HepG2 (cell line): Measurements from ENCODE around the gene PRADC1. TPM values are rescaled to one million over a fixed set of nuclear protein-coding genes. Genes with fewer than 3 reads are reported as not detected.
A peak's percentile ranks its signal among the peaks of the same experiment; 100 is the strongest.

Source experiments
- NFE2 ChIP-seq: sonication (generic); formaldehyde crosslinking; IDR thresholded peaks from 2 replicates; pipeline ENCODE4 v1.4.0; 2020; ENCODE audit warnings: missing genetic modification reagents
- NR2F6 ChIP-seq, 2 experiments: IDR thresholded peaks; 2 replicates each; pipeline ENCODE4 v1.6.1; 2016; ENCODE audit warnings: antibody characterized with exemption in 1 of 2, mild to moderate bottlenecking in 1 of 2
- TAF15 ChIP-seq: fragments of 200-400 bp; formaldehyde crosslinking; IDR thresholded peaks from one replicate; pipeline ENCODE4 v1.6.1; 2018; ENCODE audit warnings: mild to moderate bottlenecking, low read depth, low read length; ENCODE audit not compliant: poor library complexity, severe bottlenecking
- ZBTB40 ChIP-seq, 2 experiments: fragments of 450-650 bp in 1 of 2; sonication (generic) in 1 of 2; formaldehyde crosslinking in 1 of 2; IDR thresholded peaks; 2 replicates each; pipeline versions ENCODE4 v1.6.1 to v1.8.0; 2016 to 2022; ENCODE audit warnings: antibody characterized with exemption in 1 of 2, mild to moderate bottlenecking in 1 of 2, missing genetic modification reagents in 1 of 2
- ZNF761 ChIP-seq: sonication (generic); formaldehyde crosslinking; conservative IDR thresholded peaks from 2 replicates; pipeline ENCODE4 v1.4.0; 2020; ENCODE audit warnings: mild to moderate bottlenecking, missing genetic modification reagents
- polyA plus RNA-seq, 8 experiments: library from polyadenylated mRNA; depleted of rRNA in 3 of 8; stranded (reverse) in 7 of 8; unstranded in 1 of 8; fragments of >200 nt; fragmentation: Illumina TruSeq in 4 of 8; extraction: Trizol in 4 of 8; gene quantifications; 2 replicates each; pipeline versions ENCODE4 v1.2.1 to v1.2.3, GENCODE V29; 2011 to 2016; ENCODE audit warnings: low read depth in 4 of 8, missing spikeins in 1 of 8, mixed read lengths in 1 of 8; ENCODE audit not compliant: insufficient read depth in 1 of 8
- total RNA-seq, 5 experiments: library from RNA; depleted of rRNA; stranded (reverse); fragments of >200 nt; fragmentation: Illumina TruSeq; extraction: Trizol; gene quantifications; 2 replicates each; pipeline ENCODE4 v1.2.3, GENCODE V29; 2016; ENCODE audit warnings: low read depth in 1 of 5
- TF ChIP-seq, protein P1 (sequence below): sonication (generic); formaldehyde crosslinking; IDR thresholded peaks from 2 replicates; pipeline ENCODE4 v1.5.0; 2020; ENCODE audit warnings: mild to moderate bottlenecking, missing genetic modification reagents, borderline replicate concordance
- TF ChIP-seq, protein P2 (sequence below): IDR thresholded peaks from 2 replicates; pipeline ENCODE4 v1.6.1; 2016; ENCODE audit warnings: low read depth, control low read depth

Gene PRADC1
- total and polyA plus RNA-seq, 2 of the 13 experiments (the other 11 are each of a cell fraction or from before 2014, with no cell fraction given): 12.1 to 37.2 TPM

- TF ChIP-seq, protein P1, sequence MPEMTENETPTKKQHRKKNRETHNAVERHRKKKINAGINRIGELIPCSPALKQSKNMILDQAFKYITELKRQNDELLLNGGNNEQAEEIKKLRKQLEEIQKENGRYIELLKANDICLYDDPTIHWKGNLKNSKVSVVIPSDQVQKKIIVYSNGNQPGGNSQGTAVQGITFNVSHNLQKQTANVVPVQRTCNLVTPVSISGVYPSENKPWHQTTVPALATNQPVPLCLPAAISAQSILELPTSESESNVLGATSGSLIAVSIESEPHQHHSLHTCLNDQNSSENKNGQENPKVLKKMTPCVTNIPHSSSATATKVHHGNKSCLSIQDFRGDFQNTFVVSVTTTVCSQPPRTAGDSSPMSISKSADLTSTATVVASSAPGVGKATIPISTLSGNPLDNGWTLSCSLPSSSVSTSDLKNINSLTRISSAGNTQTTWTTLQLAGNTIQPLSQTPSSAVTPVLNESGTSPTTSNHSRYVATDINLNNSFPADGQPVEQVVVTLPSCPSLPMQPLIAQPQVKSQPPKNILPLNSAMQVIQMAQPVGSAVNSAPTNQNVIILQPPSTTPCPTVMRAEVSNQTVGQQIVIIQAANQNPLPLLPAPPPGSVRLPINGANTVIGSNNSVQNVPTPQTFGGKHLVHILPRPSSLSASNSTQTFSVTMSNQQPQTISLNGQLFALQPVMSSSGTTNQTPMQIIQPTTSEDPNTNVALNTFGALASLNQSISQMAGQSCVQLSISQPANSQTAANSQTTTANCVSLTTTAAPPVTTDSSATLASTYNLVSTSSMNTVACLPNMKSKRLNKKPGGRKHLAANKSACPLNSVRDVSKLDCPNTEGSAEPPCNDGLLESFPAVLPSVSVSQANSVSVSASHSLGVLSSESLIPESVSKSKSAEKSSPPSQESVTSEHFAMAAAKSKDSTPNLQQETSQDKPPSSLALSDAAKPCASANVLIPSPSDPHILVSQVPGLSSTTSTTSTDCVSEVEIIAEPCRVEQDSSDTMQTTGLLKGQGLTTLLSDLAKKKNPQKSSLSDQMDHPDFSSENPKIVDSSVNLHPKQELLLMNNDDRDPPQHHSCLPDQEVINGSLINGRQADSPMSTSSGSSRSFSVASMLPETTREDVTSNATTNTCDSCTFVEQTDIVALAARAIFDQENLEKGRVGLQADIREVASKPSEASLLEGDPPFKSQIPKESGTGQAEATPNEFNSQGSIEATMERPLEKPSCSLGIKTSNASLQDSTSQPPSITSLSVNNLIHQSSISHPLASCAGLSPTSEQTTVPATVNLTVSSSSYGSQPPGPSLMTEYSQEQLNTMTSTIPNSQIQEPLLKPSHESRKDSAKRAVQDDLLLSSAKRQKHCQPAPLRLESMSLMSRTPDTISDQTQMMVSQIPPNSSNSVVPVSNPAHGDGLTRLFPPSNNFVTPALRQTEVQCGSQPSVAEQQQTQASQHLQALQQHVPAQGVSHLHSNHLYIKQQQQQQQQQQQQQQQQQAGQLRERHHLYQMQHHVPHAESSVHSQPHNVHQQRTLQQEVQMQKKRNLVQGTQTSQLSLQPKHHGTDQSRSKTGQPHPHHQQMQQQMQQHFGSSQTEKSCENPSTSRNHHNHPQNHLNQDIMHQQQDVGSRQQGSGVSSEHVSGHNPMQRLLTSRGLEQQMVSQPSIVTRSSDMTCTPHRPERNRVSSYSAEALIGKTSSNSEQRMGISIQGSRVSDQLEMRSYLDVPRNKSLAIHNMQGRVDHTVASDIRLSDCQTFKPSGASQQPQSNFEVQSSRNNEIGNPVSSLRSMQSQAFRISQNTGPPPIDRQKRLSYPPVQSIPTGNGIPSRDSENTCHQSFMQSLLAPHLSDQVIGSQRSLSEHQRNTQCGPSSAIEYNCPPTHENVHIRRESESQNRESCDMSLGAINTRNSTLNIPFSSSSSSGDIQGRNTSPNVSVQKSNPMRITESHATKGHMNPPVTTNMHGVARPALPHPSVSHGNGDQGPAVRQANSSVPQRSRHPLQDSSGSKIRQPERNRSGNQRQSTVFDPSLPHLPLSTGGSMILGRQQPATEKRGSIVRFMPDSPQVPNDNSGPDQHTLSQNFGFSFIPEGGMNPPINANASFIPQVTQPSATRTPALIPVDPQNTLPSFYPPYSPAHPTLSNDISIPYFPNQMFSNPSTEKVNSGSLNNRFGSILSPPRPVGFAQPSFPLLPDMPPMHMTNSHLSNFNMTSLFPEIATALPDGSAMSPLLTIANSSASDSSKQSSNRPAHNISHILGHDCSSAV (CRISPR knock-in tag): no peak
- TF ChIP-seq TAF15: peak; percentile 28
- no peak for TF ChIP-seq NFE2
- peak; percentile 80 for TF ChIP-seq NR2F6 (IDR thresholded peaks at IDR 0.05)
- peak; percentile 90 for TF ChIP-seq NR2F6 (CRISPR knock-in tag; IDR thresholded peaks at IDR 0.05)
- TF ChIP-seq ZNF761 (CRISPR knock-in tag): peak; percentile 74; the same call in 1 of the 2 replicates
- TF ChIP-seq, protein P2, sequence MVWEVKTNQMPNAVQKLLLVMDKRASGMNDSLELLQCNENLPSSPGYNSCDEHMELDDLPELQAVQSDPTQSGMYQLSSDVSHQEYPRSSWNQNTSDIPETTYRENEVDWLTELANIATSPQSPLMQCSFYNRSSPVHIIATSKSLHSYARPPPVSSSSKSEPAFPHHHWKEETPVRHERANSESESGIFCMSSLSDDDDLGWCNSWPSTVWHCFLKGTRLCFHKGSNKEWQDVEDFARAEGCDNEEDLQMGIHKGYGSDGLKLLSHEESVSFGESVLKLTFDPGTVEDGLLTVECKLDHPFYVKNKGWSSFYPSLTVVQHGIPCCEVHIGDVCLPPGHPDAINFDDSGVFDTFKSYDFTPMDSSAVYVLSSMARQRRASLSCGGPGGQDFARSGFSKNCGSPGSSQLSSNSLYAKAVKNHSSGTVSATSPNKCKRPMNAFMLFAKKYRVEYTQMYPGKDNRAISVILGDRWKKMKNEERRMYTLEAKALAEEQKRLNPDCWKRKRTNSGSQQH: 0 out of 2 replicates have a peak, but pooled peaks have one; percentile 56
- no peak for TF ChIP-seq ZBTB40 (IDR thresholded peaks at IDR 0.05)
- no peak; the same call in none of the 2 replicates for TF ChIP-seq ZBTB40 (CRISPR knock-in tag; IDR thresholded peaks at IDR 0.05)
These were observed 18.7 kb downstream of the PRADC1 start, which contains the start of gene SMYD5 (continued) for GRCh38 chr2:73214120-73215035.
